22Rv1 (cell line): ENCODE results near the gene RAB3IL1.

ENCODE experiments used
- ZFX ChIP-seq: fragments of 450-650 bp; IDR thresholded peaks from 2 replicates; pipeline ENCODE4 v1.6.1; 2017; ENCODE audit warnings: antibody characterized with exemption, borderline replicate concordance
- TF ChIP-seq, protein P1 (sequence below): fragments of 450-650 bp; IDR thresholded peaks from 2 replicates; pipeline ENCODE4 v1.5.1; 2017; ENCODE audit warnings: mild to moderate bottlenecking

DNA sequence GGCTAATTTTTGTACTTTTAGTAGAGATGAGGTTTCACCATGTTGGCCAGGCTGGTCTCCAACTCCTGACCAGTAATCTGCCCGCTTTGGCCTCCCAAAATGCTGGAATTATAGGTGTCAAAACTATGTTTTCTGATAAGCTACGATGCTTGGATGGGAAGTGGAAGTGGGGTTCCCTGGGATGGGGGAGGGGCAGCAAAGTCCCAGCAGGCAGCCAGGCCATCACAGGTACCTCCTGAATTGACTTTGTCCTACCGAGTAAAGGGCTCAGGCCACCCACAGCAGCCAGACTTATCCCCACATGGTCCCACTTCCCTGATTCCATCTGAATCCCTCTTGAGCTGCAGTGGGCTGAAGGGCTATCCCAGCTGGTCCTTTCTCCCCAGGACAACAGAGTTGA lies 43.2 kb upstream of the RAB3IL1 start:
- TF ChIP-seq, protein P1, sequence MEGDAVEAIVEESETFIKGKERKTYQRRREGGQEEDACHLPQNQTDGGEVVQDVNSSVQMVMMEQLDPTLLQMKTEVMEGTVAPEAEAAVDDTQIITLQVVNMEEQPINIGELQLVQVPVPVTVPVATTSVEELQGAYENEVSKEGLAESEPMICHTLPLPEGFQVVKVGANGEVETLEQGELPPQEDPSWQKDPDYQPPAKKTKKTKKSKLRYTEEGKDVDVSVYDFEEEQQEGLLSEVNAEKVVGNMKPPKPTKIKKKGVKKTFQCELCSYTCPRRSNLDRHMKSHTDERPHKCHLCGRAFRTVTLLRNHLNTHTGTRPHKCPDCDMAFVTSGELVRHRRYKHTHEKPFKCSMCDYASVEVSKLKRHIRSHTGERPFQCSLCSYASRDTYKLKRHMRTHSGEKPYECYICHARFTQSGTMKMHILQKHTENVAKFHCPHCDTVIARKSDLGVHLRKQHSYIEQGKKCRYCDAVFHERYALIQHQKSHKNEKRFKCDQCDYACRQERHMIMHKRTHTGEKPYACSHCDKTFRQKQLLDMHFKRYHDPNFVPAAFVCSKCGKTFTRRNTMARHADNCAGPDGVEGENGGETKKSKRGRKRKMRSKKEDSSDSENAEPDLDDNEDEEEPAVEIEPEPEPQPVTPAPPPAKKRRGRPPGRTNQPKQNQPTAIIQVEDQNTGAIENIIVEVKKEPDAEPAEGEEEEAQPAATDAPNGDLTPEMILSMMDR: no peak
- TF ChIP-seq ZFX: no peak
